NT2/D1 (cell line): ENCODE data around the gene RPL18.

Experiments used
- DNase-seq: peaks from one replicate; pipeline ENCODE4 v3.0.0-alpha.2; 2011; ENCODE audit warnings: low read depth, low spot score
- H3K27me3 ChIP-seq: 2 replicates; pipeline ENCODE4 v1.6.0; 2011; ENCODE audit warnings: mild to moderate bottlenecking; ENCODE audit not compliant: insufficient read length, insufficient read depth
- H3K36me3 ChIP-seq: 2 replicates; pipeline ENCODE4 v1.6.1; 2011; ENCODE audit warnings: mild to moderate bottlenecking, low read length, mixed read lengths; ENCODE audit not compliant: insufficient read depth, insufficient read length
- H3K4me1 ChIP-seq: 2 replicates; pipeline ENCODE4 v1.5.1; 2011; ENCODE audit not compliant: insufficient read depth, insufficient read length
- H3K4me3 ChIP-seq: 2 replicates; pipeline ENCODE4 v1.5.1; 2011; ENCODE audit warnings: low read depth; ENCODE audit not compliant: insufficient read length
- H3K9ac ChIP-seq: 2 replicates; pipeline ENCODE4 v1.6.0; 2011; ENCODE audit warnings: low read depth; ENCODE audit not compliant: insufficient read length
- H3K9me3 ChIP-seq: 2 replicates; pipeline ENCODE4 v1.5.1; 2011; ENCODE audit warnings: mild to moderate bottlenecking, low read length; ENCODE audit not compliant: insufficient read depth
- SUZ12 ChIP-seq: IDR thresholded peaks from 2 replicates; pipeline ENCODE4 v1.6.1; 2011; ENCODE audit not compliant: insufficient read length, insufficient read depth; ENCODE audit errors: extremely low read depth
- YY1 ChIP-seq: IDR thresholded peaks from 2 replicates; pipeline ENCODE4 v1.6.1; 2011; ENCODE audit not compliant: insufficient read length, insufficient read depth
- ZNF274 ChIP-seq: IDR thresholded peaks from 2 replicates; pipeline ENCODE4 v1.6.1; 2011; ENCODE audit warnings: mild to moderate bottlenecking, low read depth, low read length

RPL18 gene

DNA sequence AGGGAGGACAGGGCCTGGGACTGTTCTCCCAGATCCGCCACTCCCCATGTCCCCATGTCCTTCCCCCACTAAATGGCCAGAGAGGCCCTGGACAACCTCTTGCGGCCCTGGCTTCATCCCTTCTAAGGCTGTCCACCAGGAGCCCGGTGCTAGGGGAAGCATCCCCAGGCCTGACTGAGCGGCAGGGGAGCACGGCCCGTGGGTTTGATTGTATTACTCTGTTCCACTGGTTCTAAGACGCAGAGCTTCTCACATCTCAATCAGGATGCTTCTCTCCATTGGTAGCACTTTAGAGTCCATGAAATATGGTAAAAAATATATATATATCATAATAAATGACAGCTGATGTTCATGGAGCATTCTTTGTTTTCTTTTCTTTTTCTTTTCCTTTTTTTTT lies 11.6 kb downstream of the RPL18 start:
- H3K36me3 ChIP-seq = peaks cover 31% of the 10 kb centered on the region
- H3K9me3 ChIP-seq = no peaks in the 10 kb centered on the region
- H3K4me1 ChIP-seq = no peaks in the 10 kb centered on the region
- H3K9ac ChIP-seq = no peak overlapping the region
- H3K4me3 ChIP-seq = no peak overlapping the region
- no peak for DNase-seq
- TF ChIP-seq YY1 (no peak), SUZ12 (no peak), ZNF274 (no peak)
- H3K27me3 ChIP-seq = no peaks in the 10 kb centered on the region

GRCh38 chr19:48606463-48607358 lies 12.3 kb downstream of the RPL18 start, which contains the start of gene SPACA4:
Gene SPACA4, plus strand, starts transcription at chr19:48606742. Its CDS starts 237 bp downstream, at chr19:48606979.
- DNase-seq = no peak
- H3K4me1 ChIP-seq = no peaks in the 10 kb centered on the region
- H3K9ac ChIP-seq = no peak within 1 kb of the TSS
- H3K4me3 ChIP-seq = no peak within 1 kb of the TSS
- no peaks in the 10 kb centered on the region for H3K9me3 ChIP-seq
- TF ChIP-seq YY1 (no peak), ZNF274 (no peak), SUZ12 (no peak)
- H3K27me3 ChIP-seq = no peaks in the 10 kb centered on the region
- H3K36me3 ChIP-seq = peaks cover 27% of the 10 kb centered on the region

- TF ChIP-seq SUZ12 (no peak), ZNF274 (no peak), YY1 (no peak)
- H3K9me3 ChIP-seq = no peaks in the 10 kb centered on the region
- no peak for DNase-seq
- no peak overlapping the region for H3K4me3 ChIP-seq
- peaks cover 22% of the 10 kb centered on the region for H3K36me3 ChIP-seq
- H3K9ac ChIP-seq = no peak overlapping the region
- H3K4me1 ChIP-seq = no peaks in the 10 kb centered on the region
- H3K27me3 ChIP-seq = no peaks in the 10 kb centered on the region
These were observed 15.1 kb downstream of the RPL18 start for GRCh38 chr19:48603850-48604249.

GRCh38 chr19:48603449-48603848 lies 15.5 kb downstream of the RPL18 start:
- no peak for TF ChIP-seq ZNF274
- no peaks in the 10 kb centered on the region for H3K27me3 ChIP-seq
- H3K9ac ChIP-seq = no peak overlapping the region
- H3K9me3 ChIP-seq = no peaks in the 10 kb centered on the region
- no peak for DNase-seq
- H3K4me3 ChIP-seq = no peak overlapping the region
- peaks cover 20% of the 10 kb centered on the region for H3K36me3 ChIP-seq
- no peaks in the 10 kb centered on the region for H3K4me1 ChIP-seq

- peaks cover 20% of the 10 kb centered on the region for H3K36me3 ChIP-seq
- no peak overlapping the region for H3K9ac ChIP-seq
- no peak overlapping the region for H3K4me3 ChIP-seq
- no peaks in the 10 kb centered on the region for H3K4me1 ChIP-seq
- no peaks in the 10 kb centered on the region for H3K9me3 ChIP-seq
- DNase-seq = no peak
- no peaks in the 10 kb centered on the region for H3K27me3 ChIP-seq
- TF ChIP-seq SUZ12 (no peak), ZNF274 (no peak), YY1 (no peak)
These were observed 16.0 kb downstream of the RPL18 start for GRCh38 chr19:48603001-48603400.

- no peaks in the 10 kb centered on the region for H3K4me1 ChIP-seq
- peaks cover 6% of the 10 kb centered on the region for H3K36me3 ChIP-seq
- H3K4me3 ChIP-seq = no peak overlapping the region
- no peak overlapping the region for H3K9ac ChIP-seq
- TF ChIP-seq ZNF274 (no peak), SUZ12 (no peak), YY1 (no peak)
- H3K27me3 ChIP-seq = no peaks in the 10 kb centered on the region
- DNase-seq = no peak
- no peaks in the 10 kb centered on the region for H3K9me3 ChIP-seq
These were observed 18.1 kb downstream of the RPL18 start for GRCh38 chr19:48600679-48601417.
